NCI-H2227 (cell line): ENCODE data around the gene GMFB.
A peak's percentile ranks its signal among the peaks of the same experiment; 100 is the strongest.
"Not testable (repeated sequence)": the region's sequence is repeated elsewhere in the genome, so short reads cannot be mapped to it uniquely, and the experiment has no call there.

Source experiments
- DNase-seq: peaks from one replicate; lab custom pipeline; 2025; ENCODE audit not compliant: unreplicated experiment; lab: John Stamatoyannopoulos, UW

GMFB gene

GRCh38 chr14:54462048-54462447 lies 26.7 kb downstream of the GMFB start:
- no peak for DNase-seq

- DNase-seq = no peak
These were observed 29.7 kb downstream of the GMFB start for GRCh38 chr14:54459106-54459505.

- not testable (repeated sequence) for DNase-seq
These were observed 30.2 kb downstream of the GMFB start for GRCh38 chr14:54458536-54458935.

- DNase-seq = no peak
These were observed 31.2 kb downstream of the GMFB start for GRCh38 chr14:54457609-54457996.

GRCh38 chr14:54456820-54457608 lies 31.8 kb downstream of the GMFB start:
- not testable (repeated sequence) for DNase-seq

GRCh38 chr14:54455363-54455762 lies 33.4 kb downstream of the GMFB start:
- DNase-seq = no peak

GRCh38 chr14:54453990-54454389 lies 34.8 kb downstream of the GMFB start:
- not testable (repeated sequence) for DNase-seq

GRCh38 chr14:54453252-54453651 lies 35.5 kb downstream of the GMFB start:
- DNase-seq = no peak

- DNase-seq = no peak
These were observed 36.8 kb downstream of the GMFB start for GRCh38 chr14:54451961-54452360.

- DNase-seq = no peak
These were observed 37.6 kb downstream of the GMFB start for GRCh38 chr14:54451121-54451601.

- no peak for DNase-seq
These were observed 38.2 kb downstream of the GMFB start for GRCh38 chr14:54450535-54450934.

- no peak for DNase-seq
These were observed 41.5 kb downstream of the GMFB start for GRCh38 chr14:54447231-54447692.

- DNase-seq = peak; percentile 20
These were observed 42.6 kb downstream of the GMFB start for GRCh38 chr14:54446161-54446693.

- DNase-seq = no peak
These were observed 44.1 kb downstream of the GMFB start for GRCh38 chr14:54444681-54445080.

GRCh38 chr14:54443981-54444380 lies 44.8 kb downstream of the GMFB start:
- DNase-seq = no peak

GRCh38 chr14:54442961-54443360 lies 45.8 kb downstream of the GMFB start:
- not testable (repeated sequence) for DNase-seq

GRCh38 chr14:54440873-54441868 lies 47.6 kb downstream of the GMFB start, which contains the start of gene CNIH1:
Gene CNIH1, minus strand, starts transcription at chr14:54441374. Its CDS starts 47 bp downstream, at chr14:54441327.
- peak; percentile 94 for DNase-seq

- DNase-seq = no peak
These were observed 48.3 kb downstream of the GMFB start for GRCh38 chr14:54440476-54440872.

- no peak for DNase-seq
These were observed 48.7 kb downstream of the GMFB start for GRCh38 chr14:54440037-54440436.

GRCh38 chr14:54438703-54439102 lies 50.1 kb downstream of the GMFB start:
- no peak for DNase-seq

GRCh38 chr14:54437954-54438353 lies 50.8 kb downstream of the GMFB start:
- DNase-seq = not testable (repeated sequence)
